GM19025 (cell line): Measurements from ENCODE around the gene FAM83G.

Source experiments
- ATAC-seq: cut with Tn5 transposase; IDR thresholded peaks from one replicate; pipeline ENCODE4 v1.9.1; 2021; ENCODE audit warnings: mild to moderate bottlenecking, low read depth, moderate library complexity; ENCODE audit not compliant: unreplicated experiment

Gene FAM83G

GRCh38 chr17:18993905-18994526 lies 10.5 kb downstream of the FAM83G start:
- no peak for ATAC-seq

- no peak for ATAC-seq
These were observed 12.0 kb downstream of the FAM83G start for GRCh38 chr17:18992454-18993130.

- ATAC-seq: no peak
These were observed 12.8 kb downstream of the FAM83G start for GRCh38 chr17:18991531-18992315.

- no peak for ATAC-seq
These were observed 14.2 kb downstream of the FAM83G start for GRCh38 chr17:18990331-18990730.

GRCh38 chr17:18988546-18989173 lies 15.9 kb downstream of the FAM83G start:
- no peak for ATAC-seq

GRCh38 chr17:18987862-18988545 lies 16.6 kb downstream of the FAM83G start:
- ATAC-seq: no peak

GRCh38 chr17:18987230-18987610 lies 17.3 kb downstream of the FAM83G start:
- no peak for ATAC-seq

- ATAC-seq: no peak
These were observed 17.9 kb downstream of the FAM83G start for GRCh38 chr17:18986541-18987229.

- ATAC-seq: no peak
These were observed 19.1 kb downstream of the FAM83G start for GRCh38 chr17:18985475-18985874.

GRCh38 chr17:18984273-18985114 lies 20.1 kb downstream of the FAM83G start:
- ATAC-seq: no peak

- ATAC-seq: no peak
These were observed 22.7 kb downstream of the FAM83G start for GRCh38 chr17:18981642-18982424.

- no peak for ATAC-seq
These were observed 23.3 kb downstream of the FAM83G start for GRCh38 chr17:18981335-18981641.

- ATAC-seq: no peak
These were observed 23.8 kb downstream of the FAM83G start for GRCh38 chr17:18980682-18981334.

- no peak for ATAC-seq
These were observed 25.9 kb downstream of the FAM83G start for GRCh38 chr17:18978655-18979054.

GRCh38 chr17:18978050-18978449 lies 26.5 kb downstream of the FAM83G start:
- no peak for ATAC-seq

- ATAC-seq: no peak
These were observed 26.9 kb downstream of the FAM83G start for GRCh38 chr17:18977646-18978045.

GRCh38 chr17:18977021-18977420 lies 27.5 kb downstream of the FAM83G start:
- no peak for ATAC-seq

GRCh38 chr17:18976201-18976600 lies 28.4 kb downstream of the FAM83G start:
- no peak for ATAC-seq
